ENCODE measurements around the gene CYTH1. TPM values are rescaled to one million over a fixed set of nuclear protein-coding genes. Genes with fewer than 3 reads are reported as not detected.

The CYTH1 gene
- polyA plus RNA-seq, 1 of the 3 experiments (the other 2 are of a cell fraction) = 23.8 TPM

DNA sequence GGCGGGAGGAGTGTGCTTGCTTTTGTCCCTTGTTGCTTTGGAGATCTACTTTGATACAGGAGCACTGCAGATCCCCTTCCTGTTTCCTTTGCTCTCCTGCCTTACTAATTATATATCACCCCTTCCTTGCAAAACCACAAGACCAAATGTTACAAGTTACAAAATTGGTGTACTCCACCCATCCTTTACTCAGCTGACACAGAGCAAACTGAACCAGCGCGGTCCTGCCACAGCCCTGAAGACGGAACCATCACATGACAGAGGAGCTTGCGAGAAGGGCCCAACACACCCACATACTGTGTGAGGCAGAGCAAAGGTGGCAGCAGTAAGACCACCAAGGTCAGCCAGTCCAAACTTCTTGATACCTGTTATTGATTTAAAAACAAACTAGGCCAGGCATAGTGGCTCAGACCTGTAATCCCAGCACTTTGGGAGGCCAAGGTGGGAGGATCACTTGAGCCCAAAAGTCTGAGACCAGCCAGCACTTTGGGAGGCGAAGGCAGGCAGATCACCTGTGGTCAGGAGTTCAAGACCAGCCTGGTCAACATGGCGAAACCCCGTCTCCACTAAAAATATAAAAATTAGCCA is 33.2 kb downstream of the CYTH1 start:
- CTCF ChIA-PET = interaction anchor here (0.6 to 4.5 kb wide), 10 partner anchors 11 to 251 kb away, joined by 3 to 33 read pairs (median 4); partner anchors contain the start of gene CYTH1
- Histone ChIP-seq H4K20me1 (ENCODE audit: insufficient read depth) (peaks cover 13% of the 10 kb centered on the region; the same call in 1 of the 2 replicates), H3K79me2 (ENCODE audit: insufficient read depth) (peaks cover 84% of the 10 kb centered on the region), H3K27me3 (ENCODE audit: insufficient read depth) (no peaks in the 10 kb centered on the region), H3K4me1 (ENCODE audit: control insufficient read depth in 1 of 2, insufficient read depth in 2 of 2, low read depth in 1 of 2, low read length in 1 of 2) (peaks cover 4 to 10% of the 10 kb centered on the region in 2 experiments; a peak in 3 of 4 replicates), H3K4me3 (ENCODE audit: low read depth in 2 of 2, low read length in 1 of 2) (no peak overlapping the region), H3K4me2 (no peak overlapping the region), H2AFZ (ENCODE audit: low read depth) (no peak overlapping the region), H3K27ac (ENCODE audit: low read depth in 2 of 2, low read length in 1 of 2) (no peak overlapping the region), H3K9ac (no peak overlapping the region), H3K9me3 (no peaks in the 10 kb centered on the region), H3F3A (replicated peaks; ENCODE audit: insufficient read depth) (no peaks in the 10 kb centered on the region), H3K36me3 (replicated peaks in 1 of 2; ENCODE audit: control insufficient read depth in 1 of 2, insufficient read depth in 2 of 2, low read length in 1 of 2) (no peaks in the 10 kb centered on the region), H3K9me2 (no peaks in the 10 kb centered on the region)
- POLR2A ChIA-PET = no interaction called here
- TF ChIP-seq, protein P1, sequence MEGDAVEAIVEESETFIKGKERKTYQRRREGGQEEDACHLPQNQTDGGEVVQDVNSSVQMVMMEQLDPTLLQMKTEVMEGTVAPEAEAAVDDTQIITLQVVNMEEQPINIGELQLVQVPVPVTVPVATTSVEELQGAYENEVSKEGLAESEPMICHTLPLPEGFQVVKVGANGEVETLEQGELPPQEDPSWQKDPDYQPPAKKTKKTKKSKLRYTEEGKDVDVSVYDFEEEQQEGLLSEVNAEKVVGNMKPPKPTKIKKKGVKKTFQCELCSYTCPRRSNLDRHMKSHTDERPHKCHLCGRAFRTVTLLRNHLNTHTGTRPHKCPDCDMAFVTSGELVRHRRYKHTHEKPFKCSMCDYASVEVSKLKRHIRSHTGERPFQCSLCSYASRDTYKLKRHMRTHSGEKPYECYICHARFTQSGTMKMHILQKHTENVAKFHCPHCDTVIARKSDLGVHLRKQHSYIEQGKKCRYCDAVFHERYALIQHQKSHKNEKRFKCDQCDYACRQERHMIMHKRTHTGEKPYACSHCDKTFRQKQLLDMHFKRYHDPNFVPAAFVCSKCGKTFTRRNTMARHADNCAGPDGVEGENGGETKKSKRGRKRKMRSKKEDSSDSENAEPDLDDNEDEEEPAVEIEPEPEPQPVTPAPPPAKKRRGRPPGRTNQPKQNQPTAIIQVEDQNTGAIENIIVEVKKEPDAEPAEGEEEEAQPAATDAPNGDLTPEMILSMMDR (IDR thresholded peaks at IDR 0.05) = no peak
- TF ChIP-seq, protein P2, sequence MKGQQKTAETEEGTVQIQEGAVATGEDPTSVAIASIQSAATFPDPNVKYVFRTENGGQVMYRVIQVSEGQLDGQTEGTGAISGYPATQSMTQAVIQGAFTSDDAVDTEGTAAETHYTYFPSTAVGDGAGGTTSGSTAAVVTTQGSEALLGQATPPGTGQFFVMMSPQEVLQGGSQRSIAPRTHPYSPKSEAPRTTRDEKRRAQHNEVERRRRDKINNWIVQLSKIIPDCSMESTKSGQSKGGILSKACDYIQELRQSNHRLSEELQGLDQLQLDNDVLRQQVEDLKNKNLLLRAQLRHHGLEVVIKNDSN (IDR thresholded peaks at IDR 0.05; ENCODE audit: borderline replicate concordance, low read depth) = no peak
- TF ChIP-seq JUND (IDR thresholded peaks at IDR 0.05) (no peak), MEF2A (IDR thresholded peaks at IDR 0.05; ENCODE audit: borderline replicate concordance, low read depth) (no peak), RCOR1 (IDR thresholded peaks at IDR 0.05; ENCODE audit: low read length) (no peak), POLR2AphosphoS5 (IDR thresholded peaks at IDR 0.05; ENCODE audit: low read depth, low read length) (no peak), FOXJ3 (CRISPR knock-in tag; IDR thresholded peaks at IDR 0.05) (no peak), SIN3A (IDR thresholded peaks at IDR 0.05; ENCODE audit: borderline replicate concordance, low read depth, low read length) (no peak), EP300 (IDR thresholded peaks at IDR 0.05; ENCODE audit: borderline replicate concordance in 1 of 2, low read depth in 1 of 2, low read length in 1 of 2) (no peak), SMC3 (IDR thresholded peaks at IDR 0.05; ENCODE audit: low read depth, low read length) (no peak)
- TF ChIP-seq, protein P3, sequence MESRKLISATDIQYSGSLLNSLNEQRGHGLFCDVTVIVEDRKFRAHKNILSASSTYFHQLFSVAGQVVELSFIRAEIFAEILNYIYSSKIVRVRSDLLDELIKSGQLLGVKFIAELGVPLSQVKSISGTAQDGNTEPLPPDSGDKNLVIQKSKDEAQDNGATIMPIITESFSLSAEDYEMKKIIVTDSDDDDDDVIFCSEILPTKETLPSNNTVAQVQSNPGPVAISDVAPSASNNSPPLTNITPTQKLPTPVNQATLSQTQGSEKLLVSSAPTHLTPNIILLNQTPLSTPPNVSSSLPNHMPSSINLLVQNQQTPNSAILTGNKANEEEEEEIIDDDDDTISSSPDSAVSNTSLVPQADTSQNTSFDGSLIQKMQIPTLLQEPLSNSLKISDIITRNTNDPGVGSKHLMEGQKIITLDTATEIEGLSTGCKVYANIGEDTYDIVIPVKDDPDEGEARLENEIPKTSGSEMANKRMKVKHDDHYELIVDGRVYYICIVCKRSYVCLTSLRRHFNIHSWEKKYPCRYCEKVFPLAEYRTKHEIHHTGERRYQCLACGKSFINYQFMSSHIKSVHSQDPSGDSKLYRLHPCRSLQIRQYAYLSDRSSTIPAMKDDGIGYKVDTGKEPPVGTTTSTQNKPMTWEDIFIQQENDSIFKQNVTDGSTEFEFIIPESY (IDR thresholded peaks at IDR 0.05; ENCODE audit: borderline replicate concordance, low read depth) = no peak
- TF ChIP-seq, protein P4, sequence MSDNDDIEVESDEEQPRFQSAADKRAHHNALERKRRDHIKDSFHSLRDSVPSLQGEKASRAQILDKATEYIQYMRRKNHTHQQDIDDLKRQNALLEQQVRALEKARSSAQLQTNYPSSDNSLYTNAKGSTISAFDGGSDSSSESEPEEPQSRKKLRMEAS (IDR thresholded peaks at IDR 0.05; ENCODE audit: low read depth) = no peak
- no peak for DNase-seq
- WGBS (ENCODE audit: low lambda C conversion rate) = 96% methylated on average over 8 of the region's 8 CpGs
